HCT116 (cell line): ENCODE data around the gene RPTOR. TPM values are rescaled to one million over a fixed set of nuclear protein-coding genes. Genes with fewer than 3 reads are reported as not detected.

ENCODE experiments used
- ATAC-seq: fragments of 200-7000 bp; cut with Tn5 transposase; 2 replicates; pipeline ENCODE4 v1.9.1; 2020; ENCODE audit warnings: mild to moderate bottlenecking, moderate library complexity
- BruUV-seq: library from RNA; stranded (reverse); fragments of 400-500 nt; replicated peaks from 2 replicates; lab custom pipeline; 2021; lab: Mats Ljungman, UMichigan
- CTCF ChIA-PET: fragments of 300-600 bp; sonication (Branson Sonifier 250); formaldehyde crosslinking; loops from one replicate; lab custom pipeline; 2021; ENCODE audit warnings: antibody characterized with exemption; lab: Charles Lee
- POLR2A ChIA-PET: fragments of 300-600, 350-600 bp; sonication (Branson Sonifier 250); formaldehyde crosslinking; loops from one replicate; lab custom pipeline; 2021; ENCODE audit warnings: antibody characterized with exemption; lab: Charles Lee
- RAD21 ChIA-PET, 2 experiments: fragments of 300-600 bp; sonication (Branson Sonifier 250); formaldehyde crosslinking; loops; one replicate each; lab custom pipeline; 2023; ENCODE audit warnings: low total read pairs in 2 of 2; ENCODE audit not compliant: uncharacterized antibody in 2 of 2, unreplicated experiment in 2 of 2, low non-redundant PET in 1 of 2; lab: Charles Lee
- DNase-seq: peaks from one replicate; pipeline ENCODE4 v3.0.0-alpha.2; 2010; ENCODE audit warnings: low read depth, low spot score
- H2AFZ ChIP-seq: fragments of 200-600 bp; shearing (Covaris generic), sonication (generic); 2 replicates; pipeline ENCODE4 v1.6.1; 2017; ENCODE audit warnings: low read depth, mixed run types, mixed read lengths, antibody characterized with exemption, low read length; ENCODE audit not compliant: poor library complexity, severe bottlenecking
- H3K27ac ChIP-seq: 2 replicates; pipeline ENCODE4 v1.5.1; 2012; ENCODE audit warnings: low read depth, low read length
- H3K27me3 ChIP-seq: fragments of 200-600 bp; sonication (generic); 2 replicates; pipeline ENCODE4 v1.6.1; 2016; ENCODE audit warnings: mixed run types, low read length, mixed read lengths; ENCODE audit not compliant: insufficient read depth
- H3K36me3 ChIP-seq, 2 experiments: fragments of 200-500 bp in 1 of 2; fragments of 200-600 bp in 1 of 2; sonication (Bioruptor generic) in 1 of 2; sonication (generic) in 1 of 2; 2 replicates each; pipeline versions ENCODE4 v1.5.1 to v1.6.1; 2014 to 2016; ENCODE audit warnings: low read length in 2 of 2, inconsistent platforms in 1 of 2, mixed read lengths in 1 of 2, mixed run types in 1 of 2; ENCODE audit not compliant: insufficient read depth in 2 of 2, control insufficient read depth in 1 of 2
- H3K4me1 ChIP-seq, 2 experiments: fragments of 200-600 bp in 1 of 2; sonication (generic) in 1 of 2; 2 replicates each; pipeline versions ENCODE4 v1.5.1 to v1.6.1; 2012 to 2017; ENCODE audit warnings: low read length in 2 of 2, inconsistent platforms in 1 of 2, mild to moderate bottlenecking in 1 of 2, mixed read lengths in 1 of 2, mixed run types in 1 of 2, moderate library complexity in 1 of 2; ENCODE audit not compliant: insufficient read depth in 2 of 2, control insufficient read depth in 1 of 2
- H3K4me2 ChIP-seq: fragments of 200-600 bp; sonication (generic); 2 replicates; pipeline ENCODE4 v1.6.1; 2017; ENCODE audit warnings: mixed run types, low read length, mixed read lengths
- H3K4me3 ChIP-seq, 2 experiments: fragments of 200-600 bp in 1 of 2; sonication (generic) in 1 of 2; replicated peaks in 1 of 2; 2 replicates each; pipeline ENCODE4 v1.5.1; 2011 to 2016; ENCODE audit warnings: low read length in 2 of 2, control low read depth in 1 of 2, low read depth in 1 of 2, mild to moderate bottlenecking in 1 of 2, mixed read lengths in 1 of 2, mixed run types in 1 of 2
- H3K79me2 ChIP-seq: fragments of 200-600 bp; sonication (generic); 2 replicates; pipeline ENCODE4 v1.6.1; 2017; ENCODE audit warnings: mild to moderate bottlenecking, mixed run types, low read length, moderate library complexity, mixed read lengths; ENCODE audit not compliant: insufficient read depth
- H3K9ac ChIP-seq: fragments of 200-600 bp; sonication (generic); 2 replicates; pipeline ENCODE4 v1.6.1; 2016; ENCODE audit warnings: low read length, mixed read lengths
- H3K9me2 ChIP-seq: fragments of 200-600 bp; sonication (generic), shearing (Covaris generic); 2 replicates; pipeline ENCODE4 v1.6.1; 2017; ENCODE audit warnings: mixed run types, mild to moderate bottlenecking, moderate library complexity; ENCODE audit not compliant: insufficient read depth
- H3K9me3 ChIP-seq, 2 experiments: fragments of 200-500 bp in 1 of 2; fragments of 200-600 bp in 1 of 2; sonication (Bioruptor generic) in 1 of 2; sonication (generic) in 1 of 2; 2 replicates each; pipeline ENCODE4 v1.6.1; 2014 to 2017; ENCODE audit warnings: low read length in 2 of 2, mixed read lengths in 2 of 2, inconsistent platforms in 1 of 2, low read depth in 1 of 2, mild to moderate bottlenecking in 1 of 2, mixed run types in 1 of 2, moderate library complexity in 1 of 2; ENCODE audit not compliant: control insufficient read depth in 1 of 2, insufficient read depth in 1 of 2
- H4K20me1 ChIP-seq: fragments of 200-600 bp; sonication (generic), shearing (Covaris generic); 2 replicates; pipeline ENCODE4 v1.6.1; 2017; ENCODE audit warnings: mixed run types, mild to moderate bottlenecking, moderate library complexity; ENCODE audit not compliant: insufficient read depth
- CEBPB ChIP-seq: IDR thresholded peaks from 2 replicates; pipeline ENCODE4 v1.6.1; 2012; ENCODE audit warnings: low read depth
- ELF1 ChIP-seq: IDR thresholded peaks from 2 replicates; pipeline ENCODE4 v1.6.1; 2012; ENCODE audit warnings: low read depth, borderline replicate concordance
- EZH2 ChIP-seq: fragments of 200-600 bp; sonication (generic); IDR thresholded peaks from 2 replicates; pipeline ENCODE4 v1.6.1; 2017; ENCODE audit warnings: antibody characterized with exemption, mixed run types
- EZH2phosphoT487 ChIP-seq: fragments of 200-600 bp; IDR thresholded peaks from 2 replicates; pipeline ENCODE4 v1.6.1; 2018; ENCODE audit warnings: antibody characterized with exemption, borderline replicate concordance
- FOSL1 ChIP-seq: IDR thresholded peaks from 2 replicates; pipeline ENCODE4 v1.6.1; 2012; ENCODE audit warnings: low read depth
- JUND ChIP-seq: IDR thresholded peaks from 2 replicates; pipeline ENCODE4 v1.6.1; 2012
- POLR2A ChIP-seq: IDR thresholded peaks from 2 replicates; pipeline ENCODE4 v1.7.0; 2011; ENCODE audit warnings: borderline replicate concordance; ENCODE audit not compliant: insufficient read depth, insufficient read length; ENCODE audit errors: extremely low read depth
- RAD21 ChIP-seq: IDR thresholded peaks from 2 replicates; pipeline ENCODE4 v1.6.1; 2012; ENCODE audit warnings: low read depth, mild to moderate bottlenecking
- SP1 ChIP-seq: IDR thresholded peaks from 2 replicates; pipeline ENCODE4 v1.6.1; 2012; ENCODE audit warnings: low read depth
- SRF ChIP-seq: IDR thresholded peaks from 2 replicates; pipeline ENCODE4 v1.6.1; 2012; ENCODE audit warnings: low read depth
- TCF7L2 ChIP-seq: IDR thresholded peaks from 2 replicates; pipeline ENCODE4 v1.7.0; 2011; ENCODE audit warnings: borderline replicate concordance, inconsistent platforms; ENCODE audit not compliant: insufficient read depth, insufficient read length; ENCODE audit errors: extremely low read depth
- YY1 ChIP-seq: IDR thresholded peaks from 2 replicates; pipeline ENCODE4 v1.6.1; 2011; ENCODE audit warnings: low read length, low read depth, moderate library complexity, mild to moderate bottlenecking; ENCODE audit not compliant: insufficient replicate concordance; ENCODE audit errors: extremely low read depth
- ZFX ChIP-seq: fragments of 450-650 bp; IDR thresholded peaks from 2 replicates; pipeline ENCODE4 v1.6.1; 2017
- ZNF274 ChIP-seq: fragments of 200-500 bp; sonication (Bioruptor generic); IDR thresholded peaks from 2 replicates; pipeline ENCODE4 v1.6.1; 2014; ENCODE audit warnings: mild to moderate bottlenecking, low read depth, low read length, inconsistent platforms
- intact Hi-C: fragments of 100-400 bp; cut with micrococcal nuclease; formaldehyde crosslinking; loops from 2 replicates; pipeline ENCODE4 v1.10.0; 2022
- total RNA-seq: library from RNA; stranded (reverse); gene quantifications from one replicate; pipeline ENCODE4 v1.2.1, GENCODE V29; 2021; ENCODE audit not compliant: unreplicated experiment
- TF ChIP-seq, protein P1 (sequence below): IDR thresholded peaks from 2 replicates; pipeline ENCODE4 v1.6.1; 2012; ENCODE audit warnings: low read depth

RPTOR gene
- total RNA-seq, 1 experiment from 2014 or later = 69.5 TPM

DNA sequence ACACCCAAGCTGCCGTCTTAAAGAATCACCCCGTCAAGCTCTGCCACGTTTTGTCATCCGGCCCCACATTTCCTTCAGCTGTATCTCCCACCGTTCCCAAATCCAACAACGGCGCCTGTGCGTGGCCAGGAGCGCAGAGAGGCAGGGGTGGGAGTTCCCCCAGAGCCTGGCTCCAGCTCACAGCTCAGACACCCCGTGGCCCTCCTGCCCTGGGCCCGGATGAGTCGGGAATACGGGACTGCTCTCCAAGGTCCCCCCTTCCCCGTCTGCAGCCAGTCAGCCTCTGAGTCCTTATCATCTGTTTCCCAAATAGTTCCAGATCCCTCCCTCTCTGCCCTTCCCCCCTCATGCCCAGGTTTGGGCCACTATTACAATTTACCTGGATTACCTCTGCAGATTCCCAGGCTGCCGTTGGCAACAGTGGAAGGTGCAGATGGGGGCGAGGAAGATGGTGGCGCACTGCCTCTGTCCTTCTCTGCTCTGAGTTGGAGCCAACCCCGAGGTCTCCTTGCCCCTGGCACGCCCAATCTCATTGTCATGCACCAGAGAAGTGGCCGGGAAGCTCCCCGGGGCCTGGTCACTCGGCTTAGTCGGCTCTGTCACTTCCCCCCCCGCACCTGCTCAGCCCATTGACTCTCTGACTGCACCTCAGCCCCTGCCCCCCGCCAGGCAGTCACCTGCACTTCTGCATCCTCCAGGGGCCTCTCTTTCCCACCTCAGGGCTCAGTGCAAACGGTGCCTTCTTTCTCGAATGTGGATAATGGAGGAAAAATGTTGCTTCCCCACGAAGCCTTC lies 18.3 kb upstream of the RPTOR start:
- intact Hi-C loops = no loop called here

DNA sequence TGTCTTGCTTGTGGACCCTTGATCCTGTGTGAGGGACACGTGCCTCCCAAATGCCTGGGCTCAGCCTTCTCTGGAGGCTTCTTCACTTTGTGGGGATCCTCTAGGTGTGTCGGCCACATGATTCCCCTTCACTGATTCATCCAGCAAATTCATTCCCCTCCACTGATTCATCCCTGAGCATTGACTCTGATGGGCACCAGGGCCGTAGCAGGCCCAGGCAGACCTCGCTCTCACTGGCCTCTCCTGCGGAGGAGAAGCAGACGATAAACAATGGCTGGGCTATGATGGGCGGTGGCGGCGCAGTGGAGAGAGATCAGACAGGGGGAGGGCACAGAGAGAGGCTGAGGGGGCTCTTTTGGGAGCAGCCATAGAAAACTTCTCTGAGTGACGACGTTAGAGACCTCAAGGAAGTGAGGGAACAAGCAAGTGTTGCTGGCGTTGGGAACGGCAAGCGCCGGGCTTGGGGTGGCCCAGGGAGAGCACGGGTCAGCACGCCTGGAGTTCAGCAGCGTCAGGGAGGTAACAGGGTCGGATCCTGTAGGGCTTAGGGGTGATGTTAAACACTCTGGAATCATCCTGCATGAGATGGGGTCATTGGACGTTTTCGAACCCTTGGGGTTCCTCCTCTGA lies 17.5 kb upstream of the RPTOR start:
- no TSS peak for BruUV-seq
- Histone ChIP-seq H3K4me1 (no peaks in the 10 kb centered on the region), H3K9me2 (no peaks in the 10 kb centered on the region), H3K4me3 (no peak overlapping the region), H3K27me3 (no peaks in the 10 kb centered on the region), H3K9ac (no peak overlapping the region), H3K9me3 (peaks cover 0 to 6% of the 10 kb centered on the region in 2 experiments; a peak in 1 of 4 replicates), H3K36me3 (no peaks in the 10 kb centered on the region), H3K27ac (no peak overlapping the region), H4K20me1 (no peaks in the 10 kb centered on the region), H3K4me2 (no peak overlapping the region), H2AFZ (no peak overlapping the region), H3K79me2 (no peaks in the 10 kb centered on the region)
- no peak for ATAC-seq
- intact Hi-C loops = no loop called here
- ChIA-PET POLR2A (no interaction called here), CTCF (no interaction called here), RAD21 (no interaction called here)
- no peak for DNase-seq
- TF ChIP-seq ZNF274 (no peak), EZH2phosphoT487 (no peak), TCF7L2 (no peak), SP1 (no peak), EZH2 (no peak), FOSL1 (no peak), ELF1 (no peak), YY1 (no peak), ZFX (no peak), SRF (no peak), CEBPB (no peak), JUND (no peak)
- TF ChIP-seq, protein P1, sequence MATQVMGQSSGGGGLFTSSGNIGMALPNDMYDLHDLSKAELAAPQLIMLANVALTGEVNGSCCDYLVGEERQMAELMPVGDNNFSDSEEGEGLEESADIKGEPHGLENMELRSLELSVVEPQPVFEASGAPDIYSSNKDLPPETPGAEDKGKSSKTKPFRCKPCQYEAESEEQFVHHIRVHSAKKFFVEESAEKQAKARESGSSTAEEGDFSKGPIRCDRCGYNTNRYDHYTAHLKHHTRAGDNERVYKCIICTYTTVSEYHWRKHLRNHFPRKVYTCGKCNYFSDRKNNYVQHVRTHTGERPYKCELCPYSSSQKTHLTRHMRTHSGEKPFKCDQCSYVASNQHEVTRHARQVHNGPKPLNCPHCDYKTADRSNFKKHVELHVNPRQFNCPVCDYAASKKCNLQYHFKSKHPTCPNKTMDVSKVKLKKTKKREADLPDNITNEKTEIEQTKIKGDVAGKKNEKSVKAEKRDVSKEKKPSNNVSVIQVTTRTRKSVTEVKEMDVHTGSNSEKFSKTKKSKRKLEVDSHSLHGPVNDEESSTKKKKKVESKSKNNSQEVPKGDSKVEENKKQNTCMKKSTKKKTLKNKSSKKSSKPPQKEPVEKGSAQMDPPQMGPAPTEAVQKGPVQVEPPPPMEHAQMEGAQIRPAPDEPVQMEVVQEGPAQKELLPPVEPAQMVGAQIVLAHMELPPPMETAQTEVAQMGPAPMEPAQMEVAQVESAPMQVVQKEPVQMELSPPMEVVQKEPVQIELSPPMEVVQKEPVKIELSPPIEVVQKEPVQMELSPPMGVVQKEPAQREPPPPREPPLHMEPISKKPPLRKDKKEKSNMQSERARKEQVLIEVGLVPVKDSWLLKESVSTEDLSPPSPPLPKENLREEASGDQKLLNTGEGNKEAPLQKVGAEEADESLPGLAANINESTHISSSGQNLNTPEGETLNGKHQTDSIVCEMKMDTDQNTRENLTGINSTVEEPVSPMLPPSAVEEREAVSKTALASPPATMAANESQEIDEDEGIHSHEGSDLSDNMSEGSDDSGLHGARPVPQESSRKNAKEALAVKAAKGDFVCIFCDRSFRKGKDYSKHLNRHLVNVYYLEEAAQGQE = no peak

More for the DNA sequence above, 18.3 kb upstream of the RPTOR start:
- no peak overlapping the region for H2AFZ ChIP-seq
- H3K4me2 ChIP-seq = no peak overlapping the region
- no peaks in the 10 kb centered on the region for H3K36me3 ChIP-seq
- H3K4me1 ChIP-seq = no peaks in the 10 kb centered on the region
- no TSS peak for BruUV-seq
- H3K9ac ChIP-seq = no peak overlapping the region
- no peaks in the 10 kb centered on the region for H3K27me3 ChIP-seq
- H3K79me2 ChIP-seq = no peaks in the 10 kb centered on the region
- RAD21 ChIA-PET = no interaction called here
- TF ChIP-seq RAD21 (no peak), ZFX (no peak), EZH2 (no peak), POLR2A (no peak), CEBPB (no peak)
- TF ChIP-seq, all 23 proteins: peak for 0
- CTCF ChIA-PET = no interaction called here
- ATAC-seq (no peak), DNase-seq (no peak)
- Histone ChIP-seq H4K20me1 (no peaks in the 10 kb centered on the region), H3K9me3 (peaks cover 0 to 6% of the 10 kb centered on the region in 2 experiments; a peak in 1 of 4 replicates), H3K4me3 (no peak overlapping the region), H3K9me2 (no peaks in the 10 kb centered on the region), H3K27ac (no peak overlapping the region)
- POLR2A ChIA-PET = no interaction called here
